T-helper 1 cell treated with Interleukin-12 subunit alpha and Interleukin-12 subunit beta and Interleukin-4 antibody, amounts not matched to agents 30 μg/mL and 1 μg/mL, for 36 hours (primary cell): ENCODE data around the gene FAM120A.

ENCODE experiments used
- H3K27ac Mint-ChIP-seq: one replicate; pipeline ENCODE4 v1.8.0; 2021; ENCODE audit warnings: mild to moderate bottlenecking, mixed read lengths
- H3K27me3 Mint-ChIP-seq: one replicate; pipeline ENCODE4 v1.8.0; 2021; ENCODE audit warnings: low read depth, mixed read lengths
- H3K36me3 Mint-ChIP-seq: one replicate; pipeline ENCODE4 v1.8.0; 2021; ENCODE audit warnings: low read depth, mixed read lengths
- H3K4me1 Mint-ChIP-seq: one replicate; pipeline ENCODE4 v1.8.0; 2021; ENCODE audit warnings: low read depth, mixed read lengths
- H3K4me3 Mint-ChIP-seq: one replicate; pipeline ENCODE4 v1.8.0; 2021; ENCODE audit warnings: mild to moderate bottlenecking, moderate library complexity, mixed read lengths
- H3K9me3 Mint-ChIP-seq: one replicate; pipeline ENCODE4 v1.8.0; 2021; ENCODE audit warnings: mixed read lengths

The FAM120A gene

DNA sequence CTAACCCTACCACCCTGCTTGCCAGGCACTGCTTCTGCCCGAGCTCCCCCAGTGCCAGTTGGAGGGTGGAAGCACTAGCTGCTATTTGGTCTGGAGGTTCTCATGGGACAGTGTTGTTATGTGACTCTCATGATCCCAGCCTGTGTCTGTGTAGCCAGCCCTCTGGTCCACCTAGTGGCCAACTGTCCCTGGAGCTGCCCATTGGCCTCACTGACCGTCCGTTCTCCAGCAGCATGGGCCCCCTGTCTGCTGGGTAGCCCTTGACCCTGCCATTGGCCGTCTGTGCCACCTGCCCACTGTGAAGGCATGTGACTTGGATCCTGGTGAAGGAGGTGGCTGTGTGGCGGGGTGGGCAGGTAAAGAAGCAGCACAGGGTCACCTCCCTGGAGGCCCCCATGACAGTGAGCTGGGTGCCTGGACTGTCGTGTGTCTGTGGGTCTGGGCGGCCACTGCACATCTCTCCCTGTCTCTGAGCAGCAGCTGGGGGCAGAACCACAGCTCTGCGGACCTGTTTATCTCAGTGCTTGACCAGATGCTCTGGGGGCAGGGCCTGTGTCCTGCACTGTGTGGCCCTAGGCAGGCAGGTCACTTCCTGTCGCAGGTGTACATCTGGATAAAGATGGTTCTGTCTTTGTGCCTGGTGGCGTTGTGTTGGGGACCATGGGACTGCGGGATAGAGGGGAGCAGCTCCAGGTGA, 136.3 kb downstream of the FAM120A start:
- H3K27me3 Mint-ChIP-seq = no peaks in the 10 kb centered on the region
- peaks cover 11% of the 10 kb centered on the region for H3K4me1 Mint-ChIP-seq
- H3K36me3 Mint-ChIP-seq = peaks cover 19% of the 10 kb centered on the region
- peaks cover 24% of the 10 kb centered on the region for H3K9me3 Mint-ChIP-seq
- H3K4me3 Mint-ChIP-seq = no peak overlapping the region
- no peak overlapping the region for H3K27ac Mint-ChIP-seq

DNA sequence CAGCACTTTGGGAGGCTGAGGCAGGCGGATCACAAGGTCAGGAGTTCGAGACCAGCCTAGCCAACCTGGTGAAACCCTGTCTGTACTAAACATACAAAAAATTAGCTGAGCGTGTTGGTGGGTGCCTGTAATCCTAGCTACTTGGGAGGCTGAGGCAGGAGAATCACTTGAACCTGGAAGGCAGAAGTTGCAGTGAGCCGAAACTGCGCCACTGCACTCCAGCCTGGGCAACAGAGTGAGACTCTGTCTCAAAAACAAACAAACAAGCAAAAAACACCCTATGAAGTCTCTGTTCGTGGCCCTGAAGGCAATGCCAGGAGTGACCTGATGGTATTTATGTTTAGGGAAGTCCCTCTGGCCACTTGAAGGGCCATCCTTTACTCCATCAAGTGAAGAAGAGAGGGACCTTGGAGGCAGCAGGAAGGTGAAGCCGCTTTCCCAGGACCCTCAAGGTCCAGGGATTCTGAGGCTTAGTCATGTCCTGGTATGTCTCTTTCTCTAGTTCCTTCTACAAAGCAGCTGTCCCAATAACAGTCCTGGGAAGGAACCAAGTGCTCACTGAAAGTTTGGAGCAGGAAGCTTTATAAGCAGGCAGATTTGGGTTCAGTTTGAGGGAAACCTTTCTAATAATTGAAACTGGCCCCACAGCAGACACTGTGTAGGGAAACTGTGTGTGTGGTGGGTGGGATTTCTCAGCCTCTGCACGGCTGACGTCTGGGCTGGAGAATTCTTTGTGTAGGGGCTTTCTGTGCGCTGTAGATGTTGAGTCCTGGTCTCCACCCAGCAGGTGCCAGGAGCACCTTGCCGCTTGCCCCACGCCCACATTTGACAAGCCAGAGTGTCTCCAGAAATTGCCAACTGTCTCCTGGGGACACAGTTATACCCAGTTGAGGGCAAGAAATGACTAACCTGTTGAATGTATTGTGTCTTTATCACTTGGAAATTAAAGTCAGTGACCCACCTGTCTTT, 137.4 kb downstream of the FAM120A start:
- Mint-ChIP-seq H3K9me3 (peaks cover 16% of the 10 kb centered on the region), H3K4me3 (no peak overlapping the region), H3K27me3 (no peaks in the 10 kb centered on the region), H3K27ac (no peak overlapping the region), H3K36me3 (peaks cover 14% of the 10 kb centered on the region), H3K4me1 (peaks cover 11% of the 10 kb centered on the region)

DNA sequence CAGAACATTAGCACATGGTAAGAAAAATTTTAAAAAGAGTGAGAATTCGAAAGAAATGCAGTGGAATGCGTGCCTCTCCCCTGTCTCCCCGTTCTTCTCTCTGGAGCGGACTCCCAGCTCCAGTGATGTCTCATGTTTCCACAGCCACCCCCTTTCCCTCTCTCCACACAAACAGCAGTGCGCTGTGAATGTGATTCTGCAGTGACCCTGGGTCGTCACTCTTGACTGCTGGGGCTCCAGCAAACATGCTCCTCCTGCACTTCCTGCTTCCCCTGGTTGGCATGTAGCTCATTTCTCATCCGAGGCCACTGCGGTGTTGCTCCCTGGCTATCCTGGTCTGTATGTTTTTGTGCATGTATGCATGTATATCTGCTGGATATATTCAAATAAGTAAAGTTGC, 138.2 kb downstream of the FAM120A start:
- Mint-ChIP-seq H3K4me1 (peaks cover 11% of the 10 kb centered on the region), H3K9me3 (peaks cover 9% of the 10 kb centered on the region), H3K4me3 (no peak overlapping the region), H3K36me3 (peaks cover 9% of the 10 kb centered on the region), H3K27ac (no peak overlapping the region), H3K27me3 (no peaks in the 10 kb centered on the region)

DNA sequence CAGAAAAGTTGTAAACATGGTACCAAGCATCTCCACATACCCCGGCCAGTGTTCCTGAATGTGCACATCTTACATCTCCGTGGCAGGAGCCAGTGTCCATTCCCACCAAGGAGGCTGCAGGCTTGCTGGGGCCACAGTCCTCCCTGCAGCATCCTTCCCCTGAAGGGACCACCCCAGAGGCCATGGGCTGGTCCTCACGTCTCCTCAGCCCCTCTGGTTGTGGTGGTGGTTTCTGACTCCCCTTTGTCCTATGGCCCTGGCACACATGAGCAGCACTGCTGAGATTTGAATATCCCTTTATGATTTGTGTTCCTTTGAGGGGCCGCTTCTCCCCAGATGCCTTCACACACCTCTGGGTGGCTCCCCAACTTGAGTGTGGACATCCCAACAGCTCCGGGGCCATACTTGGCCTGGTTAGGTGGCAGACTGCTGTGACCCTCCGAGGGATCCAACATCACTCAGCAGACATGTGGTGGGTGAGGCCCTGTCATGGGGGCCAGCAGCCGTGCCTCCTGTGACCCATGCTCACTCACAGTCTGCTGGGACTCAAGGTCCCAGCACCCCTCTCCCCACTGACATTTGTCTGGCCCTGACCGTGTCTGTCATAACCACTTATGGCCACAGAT, 139.2 kb downstream of the FAM120A start:
- Mint-ChIP-seq H3K4me1 (peaks cover 11% of the 10 kb centered on the region), H3K27me3 (no peaks in the 10 kb centered on the region), H3K27ac (no peak overlapping the region), H3K36me3 (no peaks in the 10 kb centered on the region), H3K4me3 (no peak overlapping the region), H3K9me3 (no peaks in the 10 kb centered on the region)

DNA sequence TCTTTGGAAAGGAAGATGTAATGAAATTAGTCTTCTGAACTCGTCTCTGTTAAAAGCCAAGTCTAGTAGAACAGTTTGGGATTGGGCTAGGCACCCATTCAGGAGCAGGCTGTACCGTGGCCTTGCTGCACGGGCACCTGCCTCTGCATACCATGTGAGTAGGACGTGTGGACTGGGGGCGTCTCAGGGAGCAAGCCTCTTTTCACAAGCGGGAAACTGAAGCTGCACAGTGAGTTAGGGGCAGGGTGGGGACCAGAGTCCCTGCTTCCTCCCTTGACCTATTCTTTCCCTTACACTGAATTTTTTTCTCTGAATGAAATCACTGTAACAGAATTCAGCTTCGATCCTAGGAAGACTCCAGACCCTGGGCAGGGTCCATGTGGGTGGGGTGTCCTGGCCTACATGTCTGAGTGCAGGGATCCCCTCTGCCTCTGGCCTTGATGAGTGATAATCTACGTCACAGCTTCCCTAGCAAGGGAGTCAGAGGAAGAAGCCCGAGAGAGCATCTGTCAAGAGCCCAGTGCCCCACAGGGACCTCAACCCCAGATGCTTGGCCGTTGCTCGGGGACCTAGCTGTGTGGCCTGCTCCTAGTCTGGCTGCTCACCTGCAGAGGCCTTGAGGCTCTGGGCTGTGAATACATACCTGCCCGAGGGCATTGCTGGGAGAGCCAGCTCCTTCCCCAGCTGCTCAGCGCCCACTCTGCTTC, 140.0 kb downstream of the FAM120A start:
- Mint-ChIP-seq H3K27me3 (no peaks in the 10 kb centered on the region), H3K4me3 (no peak overlapping the region), H3K36me3 (no peaks in the 10 kb centered on the region), H3K9me3 (no peaks in the 10 kb centered on the region), H3K4me1 (peaks cover 18% of the 10 kb centered on the region), H3K27ac (no peak overlapping the region)

DNA sequence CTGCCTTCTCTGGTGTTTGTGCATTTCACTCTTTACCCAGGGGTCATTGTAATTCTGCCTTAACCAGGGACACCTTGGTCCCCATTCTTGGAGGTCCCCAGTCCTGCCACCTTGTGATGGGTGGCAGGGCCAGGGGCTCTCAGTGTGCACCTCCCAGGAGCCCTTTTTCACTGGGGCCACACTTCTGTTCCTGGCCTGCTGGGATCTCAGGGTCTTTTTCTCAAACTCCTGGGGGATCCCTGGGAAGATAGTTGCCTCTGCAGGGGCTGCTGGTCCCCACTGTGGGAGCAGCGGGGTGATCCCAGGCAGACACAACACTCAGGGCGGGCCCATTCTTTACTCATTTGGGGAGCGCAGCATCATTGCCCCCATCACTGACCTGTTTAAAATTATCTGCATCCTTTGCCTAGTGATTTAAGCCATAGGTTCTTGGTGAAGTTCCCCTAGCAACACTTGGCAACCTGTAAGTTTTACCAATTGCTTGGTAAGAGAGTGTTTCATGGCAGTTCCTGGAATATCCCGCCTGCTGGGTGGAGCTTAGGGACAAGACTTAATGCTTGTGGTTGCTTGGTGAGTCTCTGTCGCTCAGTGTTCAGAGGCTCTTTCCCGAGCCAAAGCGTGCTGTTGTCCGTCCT, 140.6 kb downstream of the FAM120A start:
- Mint-ChIP-seq H3K27me3 (no peaks in the 10 kb centered on the region), H3K4me3 (no peak overlapping the region), H3K27ac (no peak overlapping the region), H3K36me3 (no peaks in the 10 kb centered on the region), H3K9me3 (no peaks in the 10 kb centered on the region), H3K4me1 (peaks cover 15% of the 10 kb centered on the region)

DNA sequence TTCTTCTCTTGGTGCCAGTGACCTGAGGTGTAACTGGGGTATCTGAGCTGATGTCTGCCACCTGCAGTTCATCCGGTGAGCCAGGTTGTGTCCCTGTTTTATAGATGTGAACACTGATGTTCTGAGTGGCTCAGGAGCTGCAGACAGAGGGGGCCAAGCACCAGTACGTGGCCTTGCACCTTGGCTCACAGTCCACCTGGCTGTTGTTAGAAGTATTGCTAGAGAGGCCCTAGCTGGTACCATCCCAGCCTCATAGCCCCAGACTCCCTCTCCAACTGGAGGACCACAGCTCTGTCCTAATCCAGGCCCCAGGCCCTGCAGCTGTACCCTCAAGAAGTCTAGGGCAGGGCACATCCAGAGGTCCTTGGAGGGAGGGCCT, 141.1 kb downstream of the FAM120A start:
- no peak overlapping the region for H3K4me3 Mint-ChIP-seq
- no peaks in the 10 kb centered on the region for H3K27me3 Mint-ChIP-seq
- no peak overlapping the region for H3K27ac Mint-ChIP-seq
- H3K9me3 Mint-ChIP-seq = no peaks in the 10 kb centered on the region
- no peaks in the 10 kb centered on the region for H3K36me3 Mint-ChIP-seq
- H3K4me1 Mint-ChIP-seq = peaks cover 18% of the 10 kb centered on the region

DNA sequence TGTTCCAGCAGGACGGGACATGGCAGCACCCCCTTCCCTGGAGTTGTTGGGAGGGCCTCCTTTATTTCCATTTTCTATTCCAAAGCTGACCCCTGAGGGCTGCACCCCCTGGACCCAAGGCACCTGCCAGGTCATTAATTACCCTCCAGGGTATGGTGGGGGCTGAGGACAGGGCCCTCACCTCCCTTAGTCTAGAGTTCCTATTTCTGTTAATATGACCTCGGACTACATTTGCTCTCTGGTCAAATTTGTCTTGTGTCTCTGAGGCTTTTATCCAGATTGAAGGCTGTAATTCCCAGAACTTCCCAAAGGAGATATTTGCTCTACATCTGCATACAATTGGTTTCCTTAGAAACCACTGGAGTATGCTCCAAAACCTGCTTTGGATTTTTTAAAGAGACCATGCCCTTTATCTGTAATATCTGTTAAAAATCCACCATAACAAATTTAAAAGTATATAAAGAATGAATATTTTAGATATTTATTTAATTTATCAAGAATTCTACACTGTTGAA, 141.7 kb downstream of the FAM120A start:
- no peak overlapping the region for H3K4me3 Mint-ChIP-seq
- no peak overlapping the region for H3K27ac Mint-ChIP-seq
- no peaks in the 10 kb centered on the region for H3K27me3 Mint-ChIP-seq
- H3K9me3 Mint-ChIP-seq = no peaks in the 10 kb centered on the region
- peaks cover 24% of the 10 kb centered on the region for H3K4me1 Mint-ChIP-seq
- H3K36me3 Mint-ChIP-seq = no peaks in the 10 kb centered on the region

DNA sequence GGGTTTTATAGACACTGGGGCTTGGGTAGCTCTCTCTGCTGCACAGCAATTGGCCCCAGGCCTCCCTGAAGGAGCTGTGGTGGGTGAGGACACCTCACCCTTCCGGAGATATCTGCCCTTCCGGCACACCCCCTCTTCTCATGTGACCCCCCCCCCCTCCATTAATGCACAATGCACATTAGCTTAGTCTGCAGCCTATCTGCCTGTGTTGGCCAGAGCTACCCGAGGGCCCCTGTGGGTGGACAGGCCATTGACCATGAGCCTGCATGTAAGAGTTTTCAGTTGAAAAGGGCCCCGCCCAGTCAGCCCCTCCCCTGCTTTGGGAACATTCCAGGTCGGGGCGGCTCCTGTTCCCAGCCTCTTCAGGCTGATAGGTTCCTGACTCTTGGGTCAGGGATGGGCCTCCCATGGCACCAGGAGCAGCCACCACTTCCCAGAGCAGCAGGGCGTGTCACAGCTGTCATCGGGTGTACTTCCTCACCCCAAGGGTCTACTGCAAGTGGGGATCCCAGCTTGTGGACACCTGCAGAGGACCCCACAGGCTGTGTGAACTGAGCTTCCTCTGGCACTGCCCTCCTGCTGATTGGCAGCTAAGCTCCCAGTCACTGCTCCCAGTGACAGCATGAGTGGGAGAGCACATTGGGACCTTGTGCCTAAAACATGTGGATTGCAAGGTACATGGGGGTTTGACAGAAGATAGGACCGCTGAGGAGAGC, 142.7 kb downstream of the FAM120A start:
- Mint-ChIP-seq H3K27ac (no peak overlapping the region), H3K27me3 (no peaks in the 10 kb centered on the region), H3K9me3 (no peaks in the 10 kb centered on the region), H3K4me3 (no peak overlapping the region), H3K36me3 (no peaks in the 10 kb centered on the region), H3K4me1 (peaks cover 30% of the 10 kb centered on the region)

DNA sequence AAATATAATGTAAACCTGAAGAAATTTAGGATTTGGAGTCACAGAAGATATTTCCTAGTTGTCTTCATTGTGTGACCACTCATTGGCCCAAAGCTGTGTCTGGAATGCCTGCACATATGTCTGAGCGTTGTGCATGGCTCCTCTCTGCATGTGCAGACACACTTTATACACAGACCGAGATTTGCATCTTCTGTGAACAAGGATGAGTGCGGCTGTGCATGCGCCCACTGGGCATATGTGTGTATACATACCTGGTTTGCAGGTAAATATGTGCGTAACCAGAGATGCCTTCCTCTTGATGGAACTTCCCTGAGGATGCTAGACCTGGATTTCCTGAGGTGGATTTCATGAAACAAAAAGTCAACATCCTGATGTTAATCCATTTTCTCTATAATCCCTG, 144.0 kb downstream of the FAM120A start:
- Mint-ChIP-seq H3K9me3 (no peaks in the 10 kb centered on the region), H3K4me1 (peaks cover 36% of the 10 kb centered on the region)

DNA sequence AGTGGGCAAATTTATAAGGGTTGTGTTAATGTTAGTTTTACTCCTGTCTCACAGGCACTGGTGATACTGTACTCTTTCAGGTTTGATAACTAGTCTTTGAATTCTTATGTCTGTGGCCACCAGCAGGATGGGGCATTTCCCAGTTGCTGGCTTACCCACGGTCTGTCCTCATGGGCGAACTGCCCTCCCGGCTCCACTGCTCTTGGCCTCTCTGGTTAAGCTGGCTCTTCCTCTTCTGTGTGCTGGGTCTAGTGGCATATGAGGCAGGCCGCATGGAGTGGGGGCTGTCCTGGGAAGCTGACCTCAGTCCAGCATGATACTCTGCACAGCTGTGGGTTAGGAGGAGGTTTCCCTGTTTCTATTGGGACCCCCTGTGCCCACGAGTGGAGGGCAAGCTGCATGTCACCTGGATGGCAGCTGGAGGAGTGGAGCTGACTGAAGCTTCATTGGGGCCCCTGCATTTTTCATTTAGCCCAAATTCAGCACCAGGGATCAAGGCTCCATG, 144.4 kb downstream of the FAM120A start:
- Mint-ChIP-seq H3K9me3 (no peaks in the 10 kb centered on the region), H3K27ac (no peak overlapping the region), H3K36me3 (no peaks in the 10 kb centered on the region), H3K27me3 (no peaks in the 10 kb centered on the region), H3K4me3 (no peak overlapping the region), H3K4me1 (peaks cover 41% of the 10 kb centered on the region)

More for the DNA sequence above, 144.0 kb downstream of the FAM120A start:
- Mint-ChIP-seq H3K27ac (no peak overlapping the region), H3K27me3 (no peaks in the 10 kb centered on the region), H3K4me3 (no peak overlapping the region), H3K36me3 (no peaks in the 10 kb centered on the region)

DNA sequence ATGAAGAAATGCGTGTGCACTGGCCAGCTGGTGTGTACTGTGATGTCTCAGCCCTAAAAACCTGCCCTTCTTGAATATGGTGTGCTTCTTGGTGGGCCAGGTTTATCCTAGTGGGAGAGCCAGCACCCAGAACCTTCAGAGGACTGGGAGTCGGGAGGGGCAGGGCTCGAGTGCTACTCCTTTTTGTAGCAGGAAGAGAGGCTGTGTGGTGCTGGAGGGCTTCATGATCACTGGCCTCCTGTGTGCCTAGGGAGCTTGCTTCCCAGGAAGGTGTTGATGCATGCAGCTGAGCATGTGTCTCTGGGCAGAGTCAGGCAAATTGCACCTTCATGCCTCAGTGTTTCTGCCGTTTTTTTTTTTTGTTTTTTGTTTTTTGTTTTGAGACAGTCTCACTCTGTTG, 144.9 kb downstream of the FAM120A start:
- Mint-ChIP-seq H3K36me3 (no peaks in the 10 kb centered on the region), H3K9me3 (no peaks in the 10 kb centered on the region), H3K4me1 (peaks cover 45% of the 10 kb centered on the region), H3K4me3 (no peak overlapping the region), H3K27me3 (no peaks in the 10 kb centered on the region), H3K27ac (no peak overlapping the region)

DNA sequence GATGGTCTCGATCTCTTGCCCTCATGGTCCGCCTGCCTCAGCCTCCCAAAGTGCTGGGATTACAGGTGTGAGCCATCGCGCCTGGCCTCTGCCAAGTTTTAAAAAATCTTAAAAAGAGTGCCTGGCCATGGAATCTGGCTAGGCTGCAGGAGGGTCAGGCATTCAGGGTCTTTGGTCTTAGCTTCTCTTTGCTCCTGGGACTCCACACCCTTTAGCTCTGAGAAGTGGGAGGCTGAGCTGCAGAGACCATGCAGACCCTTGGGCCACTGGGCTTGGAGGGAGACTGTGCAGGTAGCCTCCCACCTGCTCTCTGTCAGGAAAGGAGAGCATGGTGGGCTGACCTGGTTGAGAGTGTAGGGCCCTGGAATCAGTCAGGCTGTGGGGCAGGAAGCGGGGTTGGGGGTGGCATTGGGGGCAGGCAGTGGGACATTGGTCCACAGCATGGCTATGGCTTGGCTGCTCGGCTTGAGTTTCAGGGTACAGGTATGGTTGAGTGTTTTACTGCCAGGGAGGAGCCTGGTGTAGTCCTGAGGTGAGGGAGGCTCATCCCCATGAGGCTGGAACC, 145.7 kb downstream of the FAM120A start:
- H3K4me3 Mint-ChIP-seq = no peak overlapping the region
- no peaks in the 10 kb centered on the region for H3K36me3 Mint-ChIP-seq
- peaks cover 45% of the 10 kb centered on the region for H3K4me1 Mint-ChIP-seq
- no peaks in the 10 kb centered on the region for H3K27me3 Mint-ChIP-seq
- H3K27ac Mint-ChIP-seq = no peak overlapping the region
- H3K9me3 Mint-ChIP-seq = no peaks in the 10 kb centered on the region
